ENCODE measurements around the gene DDX49. TPM values are rescaled to one million over a fixed set of nuclear protein-coding genes. Genes with fewer than 3 reads are reported as not detected.

Gene DDX49
- total RNA-seq, 4 donors from 2014 or later: 47.0 to 80.7 (median 60.6) TPM

DNA sequence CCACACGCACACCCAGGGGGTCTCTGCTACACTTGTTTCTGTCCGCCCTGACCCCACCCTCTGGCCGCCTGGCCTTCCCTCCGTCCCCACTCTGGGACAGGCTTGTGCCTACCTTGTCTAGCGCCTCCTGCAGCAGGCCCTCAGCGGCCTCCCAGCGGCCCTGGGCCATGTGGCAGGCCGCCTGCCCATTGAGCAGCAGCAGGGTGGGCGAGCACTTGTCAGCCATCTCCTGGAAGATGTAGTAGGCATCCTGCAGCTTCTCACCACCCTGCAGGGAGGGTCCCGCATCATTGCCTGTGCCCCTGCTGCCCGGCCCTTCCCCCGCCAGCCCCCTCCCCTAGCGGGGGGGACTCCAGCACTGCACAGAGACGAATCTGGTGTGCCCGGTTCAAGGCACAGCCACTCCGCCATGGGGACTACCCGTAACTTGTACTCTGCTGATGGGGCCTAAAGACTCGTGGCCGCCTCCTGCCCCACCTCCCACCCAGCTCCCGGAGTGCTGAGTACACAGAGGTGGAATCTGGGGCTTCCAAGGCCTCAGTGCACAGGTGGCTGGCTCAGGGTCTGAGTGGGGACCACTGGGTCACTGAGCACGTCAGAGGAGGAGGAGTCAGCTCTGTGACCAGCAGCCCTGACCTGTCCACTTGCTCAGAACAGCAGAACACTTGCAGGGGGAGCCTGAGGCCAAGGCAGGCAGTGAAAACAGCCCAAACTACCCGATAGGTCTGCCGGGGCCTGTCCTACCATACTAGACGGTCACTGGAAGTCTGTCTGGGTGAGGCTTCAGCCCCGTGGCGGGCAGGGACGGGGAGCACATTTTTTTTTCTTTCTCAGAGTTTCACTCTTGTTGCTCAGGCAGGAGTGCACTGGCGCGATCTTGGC lies 16.1 kb upstream of the DDX49 start:
- H3K27me3 ChIP-seq: no peaks in the 10 kb centered on the region
- TF ChIP-seq POLR2A (IDR thresholded peaks at IDR 0.05): no peak
- TF ChIP-seq, protein P1, sequence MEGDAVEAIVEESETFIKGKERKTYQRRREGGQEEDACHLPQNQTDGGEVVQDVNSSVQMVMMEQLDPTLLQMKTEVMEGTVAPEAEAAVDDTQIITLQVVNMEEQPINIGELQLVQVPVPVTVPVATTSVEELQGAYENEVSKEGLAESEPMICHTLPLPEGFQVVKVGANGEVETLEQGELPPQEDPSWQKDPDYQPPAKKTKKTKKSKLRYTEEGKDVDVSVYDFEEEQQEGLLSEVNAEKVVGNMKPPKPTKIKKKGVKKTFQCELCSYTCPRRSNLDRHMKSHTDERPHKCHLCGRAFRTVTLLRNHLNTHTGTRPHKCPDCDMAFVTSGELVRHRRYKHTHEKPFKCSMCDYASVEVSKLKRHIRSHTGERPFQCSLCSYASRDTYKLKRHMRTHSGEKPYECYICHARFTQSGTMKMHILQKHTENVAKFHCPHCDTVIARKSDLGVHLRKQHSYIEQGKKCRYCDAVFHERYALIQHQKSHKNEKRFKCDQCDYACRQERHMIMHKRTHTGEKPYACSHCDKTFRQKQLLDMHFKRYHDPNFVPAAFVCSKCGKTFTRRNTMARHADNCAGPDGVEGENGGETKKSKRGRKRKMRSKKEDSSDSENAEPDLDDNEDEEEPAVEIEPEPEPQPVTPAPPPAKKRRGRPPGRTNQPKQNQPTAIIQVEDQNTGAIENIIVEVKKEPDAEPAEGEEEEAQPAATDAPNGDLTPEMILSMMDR (IDR thresholded peaks at IDR 0.05): no peak
- H3K4me1 ChIP-seq: no peaks in the 10 kb centered on the region
- DNase-seq: no peak
- no peak overlapping the region for H3K27ac ChIP-seq
- peaks cover 18 to 97% (median 18%) of the 10 kb centered on the region in 3 donors for H3K36me3 ChIP-seq
- no peak overlapping the region for H3K4me3 ChIP-seq
- intact Hi-C loops (cut with DNase I): no loop called here
- WGBS, 2 donors: 79 to 94% methylated on average over 6 to 8 of the region's 29 CpGs
- H3K9me3 ChIP-seq: no peaks in the 10 kb centered on the region

DNA sequence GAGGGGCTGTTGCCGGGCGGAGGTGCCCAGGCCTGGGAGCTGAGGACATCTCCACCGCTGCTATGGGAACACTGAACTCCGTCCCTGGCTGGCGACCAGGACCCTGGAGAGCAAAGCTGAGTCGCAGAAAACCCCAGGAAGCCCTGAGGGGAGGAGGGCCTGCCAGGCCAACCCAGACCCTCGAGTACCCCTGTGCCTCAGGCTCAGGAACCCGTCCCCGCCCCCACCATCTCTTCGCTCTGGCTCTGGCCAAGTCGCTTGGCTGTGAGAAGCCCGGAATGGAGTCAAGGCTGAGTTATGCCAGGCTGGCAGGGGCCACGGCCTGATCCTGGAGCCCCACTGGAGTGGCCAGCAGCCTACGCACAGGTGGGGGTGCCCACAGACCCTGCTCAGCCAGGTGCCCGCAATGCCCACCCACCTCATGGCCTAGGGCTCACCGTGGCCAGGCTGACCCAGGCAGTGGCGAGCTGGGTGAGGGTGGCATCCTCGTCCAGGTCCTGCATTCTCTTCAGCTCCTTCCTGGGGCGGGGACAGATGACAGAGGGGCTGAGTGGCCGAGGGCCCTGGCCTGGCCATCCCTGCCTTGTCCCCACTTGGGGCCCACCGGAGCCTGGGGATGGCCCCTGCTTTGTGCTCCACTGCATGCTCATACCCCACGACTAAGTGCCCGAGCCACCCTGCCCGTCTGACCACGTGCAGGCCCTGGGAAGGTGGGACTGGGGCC lies 15.0 kb upstream of the DDX49 start:
- WGBS, 2 donors: 90 to 100% methylated on average over 2 to 7 of the region's 25 CpGs
- no peaks in the 10 kb centered on the region for H3K4me1 ChIP-seq
- DNase-seq: no peak
- no peaks in the 10 kb centered on the region for H3K9me3 ChIP-seq
- no peak overlapping the region for H3K27ac ChIP-seq
- intact Hi-C loops (cut with DNase I): no loop called here
- peaks cover 9 to 97% (median 13%) of the 10 kb centered on the region in 3 donors for H3K36me3 ChIP-seq
- no peak for TF ChIP-seq POLR2A (IDR thresholded peaks at IDR 0.05)
- TF ChIP-seq, protein P1 (IDR thresholded peaks at IDR 0.05): no peak
- H3K27me3 ChIP-seq: no peaks in the 10 kb centered on the region
- H3K4me3 ChIP-seq: no peak overlapping the region

DNA sequence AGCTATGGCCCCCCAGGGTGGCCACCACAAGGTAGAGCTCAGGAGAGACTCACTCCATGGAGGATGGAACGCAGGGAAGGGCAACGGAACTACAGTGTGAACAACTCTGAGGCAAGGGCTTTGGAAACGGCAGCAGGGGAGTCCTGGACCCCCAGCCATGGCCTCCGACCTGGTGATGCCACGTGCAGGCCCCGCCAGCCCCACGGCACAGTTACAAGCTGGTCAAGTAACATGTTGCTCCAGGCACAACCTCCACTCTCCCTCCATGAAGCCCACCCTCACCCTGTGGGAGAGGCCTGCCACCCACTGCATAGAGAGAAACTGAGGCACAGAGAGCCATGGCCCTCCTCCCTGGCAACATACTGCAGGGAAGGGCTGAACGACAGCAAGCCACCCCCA lies 14.5 kb upstream of the DDX49 start:
- TF ChIP-seq POLR2A (IDR thresholded peaks at IDR 0.05): no peak
- Histone ChIP-seq H3K9me3 (no peaks in the 10 kb centered on the region), H3K27ac (no peak overlapping the region), H3K4me3 (no peak overlapping the region), H3K27me3 (no peaks in the 10 kb centered on the region), H3K36me3 (peaks cover 5 to 97% (median 11%) of the 10 kb centered on the region in 3 donors), H3K4me1 (no peaks in the 10 kb centered on the region)
- DNase-seq: no peak
- intact Hi-C loops (cut with DNase I): no loop called here
- 100% methylated on average over 1 of the region's 8 CpGs; no CpG with 5 or more reads in 1 of the 2 donors for WGBS, 2 donors

DNA sequence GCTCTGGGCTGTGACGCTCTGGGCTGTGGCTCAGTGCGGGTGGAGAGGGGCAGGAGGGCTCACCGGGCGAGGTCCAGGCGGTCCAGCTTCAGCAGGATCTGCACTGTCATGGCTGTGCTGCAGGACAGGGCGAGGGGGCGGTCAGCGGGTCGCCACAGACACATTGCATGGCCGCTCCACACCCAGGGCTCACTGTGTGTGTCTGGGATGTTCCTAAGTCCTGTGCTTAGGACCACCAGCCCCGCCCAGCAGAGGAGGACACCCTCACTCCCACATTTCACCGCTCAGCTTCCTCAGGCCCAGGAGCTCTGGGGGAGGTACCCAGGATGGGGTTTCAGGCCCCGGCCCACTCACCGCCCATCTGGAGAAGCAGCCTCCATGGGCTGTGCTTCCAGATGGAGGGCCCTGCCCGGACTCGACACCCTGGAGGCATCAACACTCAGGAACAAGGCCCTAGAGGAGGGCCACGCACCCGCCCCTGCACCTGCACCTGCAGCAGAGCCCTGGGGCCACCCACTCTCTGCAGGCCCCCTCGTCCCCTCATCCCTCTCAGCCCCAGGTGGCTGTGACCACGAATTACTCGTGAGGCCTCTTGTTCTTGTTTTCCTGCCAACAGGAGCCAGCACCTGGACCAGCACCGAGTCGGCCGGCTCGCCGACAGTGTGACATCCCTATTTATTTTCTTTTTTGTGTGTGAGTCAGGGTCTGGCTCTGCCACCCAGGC lies 13.8 kb upstream of the DDX49 start:
- no peak for DNase-seq

More for the DNA sequence above, 13.8 kb upstream of the DDX49 start:
- no peak overlapping the region for H3K4me3 ChIP-seq
- 71 to 75% methylated on average over 11 to 12 of the region's 26 CpGs for WGBS, 2 donors
- TF ChIP-seq, protein P1 (IDR thresholded peaks at IDR 0.05): no peak
- TF ChIP-seq POLR2A (IDR thresholded peaks at IDR 0.05): no peak
- H3K9me3 ChIP-seq: no peaks in the 10 kb centered on the region
- no peaks in the 10 kb centered on the region for H3K4me1 ChIP-seq
- peaks cover 9 to 97% (median 11%) of the 10 kb centered on the region in 3 donors for H3K36me3 ChIP-seq
- H3K27ac ChIP-seq: no peak overlapping the region
- intact Hi-C loops (cut with DNase I): no loop called here
- H3K27me3 ChIP-seq: no peaks in the 10 kb centered on the region
